AG08395 (cell line): ENCODE measurements around the gene DIPK1B.

Source experiments
- DNase-seq: peaks from one replicate; pipeline ENCODE4 v3.0.0; 2012; ENCODE audit warnings: mixed read lengths, low spot score

Gene DIPK1B

GRCh38 chr9:136739509-136739908, 27.1 kb downstream of the DIPK1B start:
- DNase-seq: no peak

DNA sequence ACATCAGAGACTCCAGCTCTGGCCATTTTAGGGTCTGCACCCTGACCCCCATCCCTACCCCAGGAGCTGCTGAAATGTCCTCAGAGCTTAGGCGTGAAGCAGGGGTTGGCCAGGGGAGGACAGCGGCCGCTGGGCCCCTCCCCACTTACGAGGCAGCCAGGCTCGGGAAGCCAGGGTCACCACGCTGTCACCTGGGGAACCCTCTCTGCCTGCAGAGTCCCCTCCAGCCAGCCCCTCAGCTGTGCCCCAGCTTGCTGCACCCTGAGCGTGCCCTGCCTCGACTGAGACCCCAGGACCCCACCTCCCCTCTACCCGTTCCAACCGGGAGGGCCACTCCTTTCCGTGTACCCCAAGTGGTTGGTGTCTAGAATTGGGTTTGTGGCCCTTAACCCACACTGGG, 27.7 kb downstream of the DIPK1B start:
- DNase-seq: no peak

GRCh38 chr9:136740491-136740890, 28.1 kb downstream of the DIPK1B start:
- DNase-seq: no peak

- peak; percentile 51 for DNase-seq
Observed at GRCh38 chr9:136740971-136741882, 28.9 kb downstream of the DIPK1B start.

DNA sequence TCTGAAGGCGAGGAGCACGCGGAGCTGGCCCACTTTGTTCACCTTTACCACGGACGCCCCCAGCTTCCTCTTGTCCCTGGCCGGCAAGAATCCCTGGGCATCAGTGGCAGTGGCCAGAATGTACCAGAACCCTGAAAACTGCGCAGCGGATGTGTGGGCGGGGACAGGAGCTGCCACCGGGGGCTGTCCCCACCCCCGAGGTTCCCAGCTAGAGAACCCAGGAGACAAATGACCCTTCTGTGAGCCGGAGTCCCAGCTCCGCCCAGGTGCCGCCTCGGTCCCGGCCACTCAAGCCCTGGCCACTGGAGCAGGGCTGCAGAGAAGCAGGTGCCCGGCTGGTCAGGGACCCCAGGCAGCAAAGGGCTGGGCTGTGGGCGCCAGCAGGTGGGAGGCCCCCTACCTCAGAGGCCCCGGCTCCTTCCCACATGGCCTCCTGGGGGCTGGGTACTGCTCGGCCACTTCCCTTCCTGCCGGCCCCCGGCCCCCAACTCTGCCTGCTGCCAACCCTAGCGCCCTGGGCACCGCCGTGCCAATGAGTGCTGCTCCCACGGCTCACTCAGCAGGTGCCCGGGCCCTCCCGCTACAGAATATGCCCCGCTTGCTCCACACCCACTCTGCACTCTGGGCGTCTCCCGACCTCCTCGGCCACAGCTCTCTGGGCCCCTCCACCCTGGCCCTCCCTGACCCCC, 29.7 kb downstream of the DIPK1B start:
- no peak for DNase-seq

DNA sequence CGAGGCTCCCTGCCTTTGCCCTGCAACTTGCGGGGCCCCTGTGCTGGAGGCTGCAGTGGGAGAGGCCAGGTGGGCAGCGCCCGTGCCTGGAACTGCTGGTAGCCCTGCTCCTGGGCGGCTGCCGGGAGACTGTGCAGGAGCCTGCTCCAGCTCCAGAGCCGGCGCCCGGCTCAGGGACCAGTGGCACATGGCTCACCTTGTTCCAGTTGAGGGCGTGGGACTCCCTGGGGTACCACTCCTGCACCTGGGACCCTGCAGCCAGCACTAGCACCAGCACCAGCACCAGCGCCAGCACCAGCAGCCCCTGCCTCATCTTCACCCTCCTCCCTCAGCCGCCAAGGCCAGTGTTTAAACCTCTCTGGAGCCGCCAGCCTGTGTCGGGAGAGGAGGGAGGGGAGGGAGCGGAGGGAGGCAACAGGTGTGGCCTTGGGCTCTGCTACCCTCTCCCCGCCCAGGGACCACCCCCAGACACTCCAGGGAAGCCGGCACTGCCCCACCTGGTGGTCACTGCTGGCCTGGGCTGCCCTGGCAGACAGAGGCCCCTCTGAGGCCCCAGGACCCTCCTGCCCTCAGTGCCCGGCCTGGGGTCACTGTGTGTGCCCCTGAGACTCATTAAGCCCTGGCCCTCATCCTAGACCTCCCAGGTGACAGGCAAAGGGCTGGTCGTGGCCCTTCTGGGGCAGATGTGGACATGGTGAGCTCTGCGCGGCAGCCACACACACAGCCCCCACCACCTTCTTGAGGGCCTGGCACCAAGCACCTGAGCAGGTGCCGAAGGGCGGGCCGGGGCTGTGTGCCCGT, 30.4 kb downstream of the DIPK1B start, which contains the start of gene LCN10:
Gene LCN10 (minus strand): TSS at position 350 of the 801 bp plus-strand sequence. CDS start 37 bp downstream, at position 313.
- no peak for DNase-seq

DNA sequence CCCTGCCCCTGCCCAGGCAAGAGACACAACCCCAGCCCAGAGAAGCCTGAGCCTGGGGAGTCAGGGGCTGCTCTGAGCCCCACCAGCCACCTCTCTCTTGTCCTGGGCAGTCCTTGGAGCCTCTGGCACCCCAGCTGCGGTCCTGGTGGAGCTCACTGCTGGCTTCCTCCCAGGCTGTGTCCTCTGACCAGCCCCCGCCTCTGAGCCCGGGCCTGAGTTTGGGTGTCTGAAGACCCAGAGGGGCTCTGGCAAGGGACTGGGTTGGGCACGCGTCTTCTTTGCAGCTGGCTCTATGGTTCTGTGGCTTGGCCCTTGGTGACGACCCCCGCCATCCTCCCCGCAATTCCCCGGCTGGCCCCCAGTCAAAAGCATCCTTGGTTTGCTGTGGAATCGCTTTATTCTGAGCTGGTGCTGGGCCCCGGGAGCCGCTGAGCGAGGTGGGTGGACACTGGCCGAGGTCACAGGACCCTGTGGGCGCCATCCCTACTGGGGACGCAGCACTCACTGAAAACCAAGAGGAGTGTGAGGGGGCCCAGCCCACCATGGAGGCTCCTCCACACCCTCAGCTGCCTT, 31.4 kb downstream of the DIPK1B start:
- no peak for DNase-seq

DNA sequence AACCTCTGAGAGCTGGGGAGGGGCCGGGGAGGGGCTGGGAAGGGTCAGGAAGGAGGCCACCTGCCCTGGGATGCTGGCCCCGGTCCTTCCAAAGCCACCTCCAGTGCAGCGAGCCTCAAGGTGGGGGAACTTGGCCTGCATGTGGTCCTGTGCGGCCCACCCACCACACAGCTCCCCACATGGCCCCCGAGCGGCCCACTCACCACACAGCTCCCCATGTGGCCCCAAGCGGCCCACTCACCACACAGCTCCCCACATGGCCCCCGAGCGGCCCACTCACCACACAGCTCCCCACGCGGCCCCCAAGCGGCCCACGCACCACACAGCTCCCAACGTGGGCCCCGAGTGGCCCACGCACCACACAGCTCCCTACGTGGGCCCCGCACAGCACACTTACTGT, 32.4 kb downstream of the DIPK1B start:
- no peak for DNase-seq

DNA sequence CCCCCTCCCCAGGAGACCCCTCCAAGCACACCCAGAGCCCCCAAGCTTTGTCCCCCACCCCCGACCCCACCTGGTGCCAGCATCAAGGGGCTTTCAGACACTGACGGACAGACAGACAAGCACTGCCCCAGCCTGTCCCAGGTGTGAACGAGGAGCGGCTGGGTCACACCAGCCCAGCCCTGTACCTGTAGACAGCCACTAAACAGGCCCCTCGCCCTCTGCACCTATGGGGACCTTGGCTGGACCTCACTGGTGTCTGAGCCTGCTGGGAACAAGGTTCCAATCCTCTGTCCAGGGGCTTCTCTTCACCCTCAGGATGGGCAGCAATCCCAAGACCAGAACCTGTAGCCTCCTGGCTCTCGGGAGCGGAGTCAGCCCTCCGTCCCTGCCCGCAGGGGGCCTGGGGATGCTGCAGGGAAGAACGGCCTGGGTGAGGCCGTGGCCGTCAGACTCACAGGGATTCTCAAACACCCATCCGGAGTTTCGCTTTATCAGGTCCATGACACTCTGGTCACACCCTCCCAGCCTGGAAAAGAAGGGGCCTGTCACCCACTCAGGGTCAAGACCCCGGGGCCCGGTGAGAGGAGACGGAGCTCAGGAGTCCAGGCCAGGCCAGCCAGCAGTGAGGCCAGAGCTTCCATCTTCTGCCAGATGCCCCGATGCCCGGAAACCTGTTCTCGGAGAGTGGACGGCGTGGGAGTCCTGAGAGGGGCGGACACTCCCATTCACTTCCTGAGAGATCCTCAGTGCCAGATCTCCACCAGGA, 33.2 kb downstream of the DIPK1B start:
- DNase-seq: no peak

GRCh38 chr9:136746155-136746490, 33.8 kb downstream of the DIPK1B start:
- no peak for DNase-seq

GRCh38 chr9:136746621-136747020, 34.2 kb downstream of the DIPK1B start:
- no peak for DNase-seq

GRCh38 chr9:136747161-136748060, 35.0 kb downstream of the DIPK1B start:
- DNase-seq: no peak

GRCh38 chr9:136748201-136748600, 35.8 kb downstream of the DIPK1B start, which contains the start of gene LCN6:
TSS of gene LCN6 (minus strand) at chr9:136748525. CDS start at chr9:136748483, 42 bp downstream.
- no peak for DNase-seq

DNA sequence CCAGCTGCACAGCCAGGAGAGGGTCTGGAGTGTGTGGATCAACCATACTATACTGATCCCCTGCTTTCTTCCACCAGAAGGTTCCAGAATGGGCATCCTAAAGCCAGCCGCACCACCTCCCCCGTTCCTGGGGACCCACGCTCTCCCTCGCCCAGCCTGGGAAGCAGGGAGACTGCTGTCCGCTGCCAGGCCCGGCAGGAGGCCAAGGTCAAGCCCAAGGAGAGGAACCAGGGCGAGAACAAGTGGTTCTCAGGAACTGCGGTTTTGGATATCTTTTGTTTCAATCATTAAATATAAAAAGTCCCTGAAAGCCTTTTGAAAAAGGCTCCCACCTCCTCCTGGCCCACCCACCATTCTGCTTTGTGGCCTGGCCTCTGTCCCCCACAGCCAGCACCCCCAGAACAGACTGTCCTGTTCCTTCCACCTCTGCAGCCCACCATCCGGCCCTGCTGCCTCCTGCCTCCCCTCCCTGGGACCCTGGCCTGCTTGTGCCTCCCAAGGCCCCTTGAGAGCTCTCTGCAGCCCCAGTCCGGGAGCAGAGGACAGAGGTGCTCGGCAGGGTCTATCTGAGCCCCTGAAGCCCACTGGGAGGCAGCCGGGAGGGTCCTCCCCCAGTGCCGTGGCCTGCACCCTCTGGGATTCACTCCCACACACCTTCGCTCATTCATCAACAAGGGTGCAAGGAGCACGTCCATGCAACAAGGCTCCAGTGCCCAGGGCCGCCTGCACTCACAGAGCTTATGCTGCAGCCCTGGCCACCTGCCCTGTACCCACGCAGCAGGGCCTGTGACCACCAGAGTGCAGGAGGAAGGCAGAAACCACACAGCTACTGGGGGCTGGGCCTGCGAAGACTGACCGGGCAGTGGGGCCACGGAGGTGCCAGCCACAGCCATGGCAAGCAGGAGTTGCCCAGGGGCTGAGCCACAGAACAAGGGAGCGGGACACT, 36.6 kb downstream of the DIPK1B start:
- no peak for DNase-seq

- peak; percentile 32 for DNase-seq
Observed at GRCh38 chr9:136750526-136750925, 38.2 kb downstream of the DIPK1B start.

DNA sequence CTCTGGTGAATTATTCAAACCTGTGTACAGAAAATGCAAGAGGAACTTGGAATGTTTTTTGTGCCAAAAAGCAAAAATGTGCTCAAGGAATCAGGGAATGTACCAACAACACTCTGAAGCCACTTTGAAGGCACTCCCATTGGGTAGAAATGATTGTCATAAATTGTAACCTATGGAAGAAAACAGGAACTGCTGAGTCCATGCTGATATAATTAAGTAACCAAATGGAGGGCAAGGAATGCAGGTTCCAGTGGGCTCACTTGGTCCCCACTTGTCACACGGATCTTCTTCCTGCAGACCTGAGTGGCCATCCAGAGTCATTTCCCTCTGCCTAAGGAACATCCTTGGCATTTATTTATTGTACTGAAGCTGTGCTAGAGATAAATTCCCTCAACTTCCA, 38.9 kb downstream of the DIPK1B start:
- DNase-seq: no peak

DNA sequence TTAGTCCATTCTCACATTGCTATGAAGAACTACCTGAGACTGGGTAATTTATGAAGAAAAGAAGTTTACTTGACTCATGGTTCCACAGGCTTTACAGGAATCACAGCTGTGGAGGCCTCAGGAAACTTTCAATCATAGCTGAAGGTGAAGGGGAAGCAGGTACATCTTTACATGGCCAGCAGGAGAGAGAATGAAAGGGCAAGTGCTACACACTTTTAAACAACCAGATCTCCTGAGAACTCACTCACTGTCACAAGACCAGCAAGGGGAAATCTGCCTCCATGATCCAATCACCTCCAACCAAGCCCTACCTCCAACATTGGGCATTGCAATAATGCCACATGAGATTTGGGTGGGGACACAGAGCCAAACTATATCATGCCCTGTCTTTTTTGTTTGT, 39.4 kb downstream of the DIPK1B start:
- no peak for DNase-seq

- DNase-seq: no peak
Observed at GRCh38 chr9:136753371-136754058, 41.1 kb downstream of the DIPK1B start.
